ENCODE results near the gene RIC3. TPM values are rescaled to one million over a fixed set of nuclear protein-coding genes. Genes with fewer than 3 reads are reported as not detected.

RIC3 gene
- total RNA-seq, 1 experiment from 2014 or later = not detected

DNA sequence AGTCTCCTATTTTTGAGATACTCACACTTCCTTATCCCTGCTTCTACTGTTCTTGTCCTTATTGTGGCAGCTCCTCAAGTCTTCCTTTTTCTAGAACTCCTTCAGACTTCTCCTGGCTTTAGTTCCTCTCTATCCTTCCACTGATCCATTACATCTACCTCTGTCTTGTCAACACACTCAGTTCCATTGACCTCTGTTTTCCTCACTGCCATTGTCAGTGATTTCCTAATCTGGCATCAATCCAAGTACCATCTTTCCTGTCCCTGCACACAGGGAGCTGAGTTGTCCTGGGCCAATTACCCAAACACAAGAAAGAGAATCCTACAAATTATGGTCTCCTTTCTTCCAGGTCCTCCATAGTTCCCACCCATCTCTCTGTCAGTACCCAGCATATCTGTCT, 27.9 kb upstream of the RIC3 start:
- no peak for ATAC-seq
- RAD21 ChIA-PET (ENCODE audit: low non-redundant PET in 1 of 2, low total read pairs in 2 of 2, uncharacterized antibody in 2 of 2, unreplicated experiment in 2 of 2) = no interaction called here
- Histone ChIP-seq H4K20me1 (ENCODE audit: insufficient read depth) (no peaks in the 10 kb centered on the region), H3K27ac (ENCODE audit: low read depth, low read length) (no peak overlapping the region), H3K9ac (ENCODE audit: low read length) (no peak overlapping the region), H3K27me3 (ENCODE audit: insufficient read depth, low read length) (peaks cover 38% of the 10 kb centered on the region), H3K79me2 (ENCODE audit: insufficient read depth, low read length) (no peaks in the 10 kb centered on the region), H3K4me3 (replicated peaks in 1 of 2; ENCODE audit: low read depth in 1 of 2, low read length in 2 of 2) (no peak overlapping the region), H2AFZ (ENCODE audit: low read depth, low read length, poor library complexity, severe bottlenecking) (no peak overlapping the region), H3K36me3 (ENCODE audit: control insufficient read depth in 1 of 2, insufficient read depth in 2 of 2, low read length in 2 of 2) (no peaks in the 10 kb centered on the region), H3K4me2 (ENCODE audit: low read length) (no peak overlapping the region), H3K9me3 (ENCODE audit: control insufficient read depth in 1 of 2, insufficient read depth in 1 of 2, low read depth in 1 of 2, low read length in 2 of 2) (no peaks in the 10 kb centered on the region), H3K4me1 (ENCODE audit: control insufficient read depth in 1 of 2, insufficient read depth in 2 of 2, low read length in 2 of 2) (no peaks in the 10 kb centered on the region), H3K9me2 (ENCODE audit: insufficient read depth) (no peaks in the 10 kb centered on the region)
- no peak for TF ChIP-seq ELF1 (IDR thresholded peaks at IDR 0.05; ENCODE audit: borderline replicate concordance, low read depth)
- TF ChIP-seq RAD21 (IDR thresholded peaks at IDR 0.05; ENCODE audit: low read depth) = no peak
- TF ChIP-seq, protein P1, sequence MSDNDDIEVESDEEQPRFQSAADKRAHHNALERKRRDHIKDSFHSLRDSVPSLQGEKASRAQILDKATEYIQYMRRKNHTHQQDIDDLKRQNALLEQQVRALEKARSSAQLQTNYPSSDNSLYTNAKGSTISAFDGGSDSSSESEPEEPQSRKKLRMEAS (IDR thresholded peaks at IDR 0.05) = no peak
- no peak for TF ChIP-seq CTCF (IDR thresholded peaks at IDR 0.05 in 2 of 3, conservative IDR thresholded peaks at IDR 0.05 in 1 of 3; ENCODE audit: borderline replicate concordance in 1 of 3, insufficient read depth in 1 of 3, low read depth in 2 of 3, low read length in 2 of 3)
- TF ChIP-seq ATF3 (IDR thresholded peaks at IDR 0.05) = no peak
- intact Hi-C loops (cut with micrococcal nuclease) = no loop called here
- POLR2A ChIA-PET = no interaction called here
- DNase-seq (ENCODE audit: low read depth, low spot score) = no peak
- BruUV-seq (replicated peaks) = no TSS peak
- CTCF ChIA-PET = no interaction called here

DNA sequence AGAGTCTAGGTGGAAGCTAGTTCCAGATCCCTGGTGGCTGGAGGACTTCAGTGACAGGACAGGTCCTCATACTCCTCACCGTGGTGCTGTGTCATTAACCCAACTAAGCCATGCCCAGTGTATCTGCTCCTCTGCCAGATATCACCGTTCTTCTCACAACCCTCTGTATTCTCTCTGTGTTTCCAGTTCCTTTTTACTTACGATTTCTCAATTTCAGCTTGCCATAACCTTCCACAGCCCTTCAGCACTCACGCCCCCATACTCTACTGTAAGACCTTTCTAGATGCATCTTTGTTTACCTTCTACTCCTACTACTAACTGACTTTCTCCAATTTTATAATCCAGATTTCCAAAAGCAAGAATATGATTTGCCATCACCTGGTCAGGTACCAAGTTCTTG, 26.1 kb upstream of the RIC3 start:
- H3K9me2 ChIP-seq (ENCODE audit: insufficient read depth) = no peaks in the 10 kb centered on the region
- intact Hi-C loops (cut with micrococcal nuclease) = no loop called here
- H4K20me1 ChIP-seq (ENCODE audit: insufficient read depth) = no peaks in the 10 kb centered on the region
- no peaks in the 10 kb centered on the region for H3K36me3 ChIP-seq (ENCODE audit: control insufficient read depth in 1 of 2, insufficient read depth in 2 of 2, low read length in 2 of 2)
- DNase-seq (ENCODE audit: low read depth, low spot score) (no peak), ATAC-seq (no peak)
- BruUV-seq (replicated peaks) = no TSS peak
- ChIA-PET RAD21 (ENCODE audit: low non-redundant PET in 1 of 2, low total read pairs in 2 of 2, uncharacterized antibody in 2 of 2, unreplicated experiment in 2 of 2) (no interaction called here), CTCF (interaction anchor here (1.4 to 2.0 kb wide), 2 partner anchors 40 to 372 kb away, joined by 4 to 5 read pairs; no protein-coding TSS in a partner anchor), POLR2A (no interaction called here)
- H3K9me3 ChIP-seq (ENCODE audit: control insufficient read depth in 1 of 2, insufficient read depth in 1 of 2, low read depth in 1 of 2, low read length in 2 of 2) = no peaks in the 10 kb centered on the region
- H3K9ac ChIP-seq (ENCODE audit: low read length) = no peak overlapping the region
- no peak overlapping the region for H3K4me3 ChIP-seq (replicated peaks in 1 of 2; ENCODE audit: low read depth in 1 of 2, low read length in 2 of 2)
- H3K4me1 ChIP-seq (ENCODE audit: control insufficient read depth in 1 of 2, insufficient read depth in 2 of 2, low read length in 2 of 2) = no peaks in the 10 kb centered on the region
- H3K4me2 ChIP-seq (ENCODE audit: low read length) = no peak overlapping the region
- no peak overlapping the region for H2AFZ ChIP-seq (ENCODE audit: low read depth, low read length, poor library complexity, severe bottlenecking)
- no peak overlapping the region for H3K27ac ChIP-seq (ENCODE audit: low read depth, low read length)
- no peaks in the 10 kb centered on the region for H3K79me2 ChIP-seq (ENCODE audit: insufficient read depth, low read length)
- peaks cover 34% of the 10 kb centered on the region for H3K27me3 ChIP-seq (ENCODE audit: insufficient read depth, low read length)
- TF ChIP-seq EZH2 (IDR thresholded peaks at IDR 0.05) (no peak), ELF1 (IDR thresholded peaks at IDR 0.05; ENCODE audit: borderline replicate concordance, low read depth) (no peak), ZFX (IDR thresholded peaks at IDR 0.05) (no peak), ATF3 (IDR thresholded peaks at IDR 0.05) (no peak), SIN3A (IDR thresholded peaks at IDR 0.05; ENCODE audit: low read depth) (no peak), CBX3 (IDR thresholded peaks at IDR 0.05; ENCODE audit: low read depth) (no peak), JUND (IDR thresholded peaks at IDR 0.05) (no peak), CEBPB (IDR thresholded peaks at IDR 0.05; ENCODE audit: low read depth) (no peak), POLR2A (IDR thresholded peaks at IDR 0.05; ENCODE audit: borderline replicate concordance, extremely low read depth, insufficient read depth, insufficient read length) (no peak)
- TF ChIP-seq, protein P2, sequence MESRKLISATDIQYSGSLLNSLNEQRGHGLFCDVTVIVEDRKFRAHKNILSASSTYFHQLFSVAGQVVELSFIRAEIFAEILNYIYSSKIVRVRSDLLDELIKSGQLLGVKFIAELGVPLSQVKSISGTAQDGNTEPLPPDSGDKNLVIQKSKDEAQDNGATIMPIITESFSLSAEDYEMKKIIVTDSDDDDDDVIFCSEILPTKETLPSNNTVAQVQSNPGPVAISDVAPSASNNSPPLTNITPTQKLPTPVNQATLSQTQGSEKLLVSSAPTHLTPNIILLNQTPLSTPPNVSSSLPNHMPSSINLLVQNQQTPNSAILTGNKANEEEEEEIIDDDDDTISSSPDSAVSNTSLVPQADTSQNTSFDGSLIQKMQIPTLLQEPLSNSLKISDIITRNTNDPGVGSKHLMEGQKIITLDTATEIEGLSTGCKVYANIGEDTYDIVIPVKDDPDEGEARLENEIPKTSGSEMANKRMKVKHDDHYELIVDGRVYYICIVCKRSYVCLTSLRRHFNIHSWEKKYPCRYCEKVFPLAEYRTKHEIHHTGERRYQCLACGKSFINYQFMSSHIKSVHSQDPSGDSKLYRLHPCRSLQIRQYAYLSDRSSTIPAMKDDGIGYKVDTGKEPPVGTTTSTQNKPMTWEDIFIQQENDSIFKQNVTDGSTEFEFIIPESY (IDR thresholded peaks at IDR 0.05; ENCODE audit: extremely low read depth, insufficient replicate concordance, low read length) = no peak
